Prostate gland (tissue), 2 donors: ENCODE measurements around the gene SLC16A5.

Experiments used
- POLR2A ChIP-seq: fragments of 450-650 bp; IDR thresholded peaks from one replicate; pipeline ENCODE4 v1.6.1; 2016; ENCODE audit warnings: antibody characterized with exemption, mild to moderate bottlenecking
- POLR2AphosphoS5 ChIP-seq: sonication (generic); formaldehyde crosslinking; IDR thresholded peaks from one replicate; pipeline ENCODE4 v1.6.1; 2017; ENCODE audit warnings: antibody characterized with exemption
- TF ChIP-seq, protein P1 (sequence below), 4 experiments: fragments of 200-600 bp in 2 of 4; fragments of 450-650 bp in 2 of 4; sonication (generic) in 2 of 4; IDR thresholded peaks; 1 replicate in 3 of 4; 2 replicates in 1 of 4; pipeline ENCODE4 v1.5.1; 2016 to 2019; ENCODE audit warnings: antibody characterized with exemption in 4 of 4, mild to moderate bottlenecking in 2 of 4, moderate library complexity in 2 of 4

DNA sequence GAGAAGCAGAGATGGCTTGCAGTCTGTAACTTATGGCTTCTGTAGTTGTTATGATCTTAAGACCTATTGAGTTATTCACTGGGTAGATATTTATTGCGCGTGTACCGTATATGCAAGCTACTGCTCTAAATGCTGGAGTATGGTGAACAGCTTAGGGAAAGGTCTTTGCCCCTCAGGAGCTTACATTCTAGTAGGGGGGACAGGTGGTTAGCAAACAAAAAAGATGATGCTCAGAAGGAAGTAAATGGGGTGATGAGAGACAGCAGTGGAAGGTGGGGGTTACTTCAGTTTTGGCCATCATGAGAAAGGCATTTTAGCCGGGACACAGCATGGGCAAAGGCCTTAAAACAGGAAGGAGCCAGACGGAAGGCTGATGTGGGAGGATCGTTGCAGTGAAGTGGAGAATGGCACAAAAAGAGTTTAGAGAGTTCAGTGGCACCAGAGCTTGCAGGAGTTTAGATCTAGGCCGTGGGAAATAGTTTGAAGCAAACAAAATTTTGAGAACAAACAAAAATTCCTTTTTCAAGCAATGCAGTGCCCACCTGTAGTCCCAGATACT lies 24.1 kb downstream of the SLC16A5 start:
- TF ChIP-seq, protein P1, sequence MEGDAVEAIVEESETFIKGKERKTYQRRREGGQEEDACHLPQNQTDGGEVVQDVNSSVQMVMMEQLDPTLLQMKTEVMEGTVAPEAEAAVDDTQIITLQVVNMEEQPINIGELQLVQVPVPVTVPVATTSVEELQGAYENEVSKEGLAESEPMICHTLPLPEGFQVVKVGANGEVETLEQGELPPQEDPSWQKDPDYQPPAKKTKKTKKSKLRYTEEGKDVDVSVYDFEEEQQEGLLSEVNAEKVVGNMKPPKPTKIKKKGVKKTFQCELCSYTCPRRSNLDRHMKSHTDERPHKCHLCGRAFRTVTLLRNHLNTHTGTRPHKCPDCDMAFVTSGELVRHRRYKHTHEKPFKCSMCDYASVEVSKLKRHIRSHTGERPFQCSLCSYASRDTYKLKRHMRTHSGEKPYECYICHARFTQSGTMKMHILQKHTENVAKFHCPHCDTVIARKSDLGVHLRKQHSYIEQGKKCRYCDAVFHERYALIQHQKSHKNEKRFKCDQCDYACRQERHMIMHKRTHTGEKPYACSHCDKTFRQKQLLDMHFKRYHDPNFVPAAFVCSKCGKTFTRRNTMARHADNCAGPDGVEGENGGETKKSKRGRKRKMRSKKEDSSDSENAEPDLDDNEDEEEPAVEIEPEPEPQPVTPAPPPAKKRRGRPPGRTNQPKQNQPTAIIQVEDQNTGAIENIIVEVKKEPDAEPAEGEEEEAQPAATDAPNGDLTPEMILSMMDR (IDR thresholded peaks at IDR 0.05): no peak
- TF ChIP-seq POLR2AphosphoS5: no peak
- no peak for TF ChIP-seq POLR2A
